T-helper 17 cell (primary cell): Measurements from ENCODE around the gene CASZ1. TPM values are rescaled to one million over a fixed set of nuclear protein-coding genes. Genes with fewer than 3 reads are reported as not detected.

Experiments
- ATAC-seq: fragments of 150-1000 bp; cut with Tn5 transposase; 2 replicates; pipeline ENCODE4 v1.10.0; 2021; ENCODE audit warnings: mild to moderate bottlenecking, moderate library complexity
- DNase-seq, 3 donors: peaks; one replicate each; pipeline versions ENCODE4 v3.0.0 to v3.0.0-alpha.2; 2020 to 2021
- H3K9me3 ChIP-seq: one replicate; pipeline ENCODE4 v1.7.0; 2013; ENCODE audit warnings: low read length, mild to moderate bottlenecking; ENCODE audit not compliant: control insufficient read depth, poor library complexity, severe bottlenecking
- H3K27ac Mint-ChIP-seq: one replicate; pipeline ENCODE4 v1.8.0; 2022; ENCODE audit warnings: mild to moderate bottlenecking, moderate library complexity, mixed read lengths
- H3K27me3 Mint-ChIP-seq: one replicate; pipeline ENCODE4 v1.8.0; 2022; ENCODE audit warnings: mixed read lengths
- H3K36me3 Mint-ChIP-seq: one replicate; pipeline ENCODE4 v1.8.0; 2022; ENCODE audit warnings: low read depth, mixed read lengths
- H3K4me1 Mint-ChIP-seq: one replicate; pipeline ENCODE4 v1.8.0; 2022; ENCODE audit warnings: mild to moderate bottlenecking, mixed read lengths
- H3K4me3 Mint-ChIP-seq: one replicate; pipeline ENCODE4 v1.8.0; 2022; ENCODE audit warnings: mild to moderate bottlenecking, moderate library complexity, mixed read lengths
- total RNA-seq, 4 donors: library from RNA in 2 of 4; stranded (reverse) in 2 of 4; gene quantifications; one replicate each; pipeline ENCODE4 v1.2.3 and lab custom pipeline; 2022 to 2026

CASZ1 gene
- total RNA-seq, 2 donors from 2014 or later = 20.8 to 21.2 TPM

DNA sequence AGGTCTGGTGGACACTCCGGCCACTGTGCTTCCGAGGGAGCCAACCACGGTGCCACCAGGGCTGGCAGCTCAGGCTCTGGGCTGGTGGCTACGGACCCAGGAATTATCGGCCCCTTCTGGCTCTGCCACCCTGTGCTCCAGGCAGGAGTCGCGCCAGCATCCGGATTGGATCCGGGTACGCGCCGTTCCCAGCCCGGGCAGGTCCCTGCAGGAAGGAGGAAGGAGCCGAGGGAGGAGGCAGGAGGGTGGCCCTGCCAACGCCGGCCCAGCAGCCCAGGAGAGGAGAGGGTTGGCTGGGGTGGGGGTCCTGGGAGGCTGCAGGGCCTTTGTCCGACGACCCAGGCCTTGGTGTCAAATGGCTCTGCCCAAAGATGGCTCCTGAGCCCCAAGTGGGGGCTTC, 160.5 kb downstream of the CASZ1 start:
- ATAC-seq (no peak), DNase-seq (no peak)
- Mint-ChIP-seq H3K27ac (no peak overlapping the region), H3K27me3 (no peaks in the 10 kb centered on the region), H3K4me3 (no peak overlapping the region), H3K36me3 (no peaks in the 10 kb centered on the region), H3K4me1 (peaks cover 2% of the 10 kb centered on the region)
- no peaks in the 10 kb centered on the region for H3K9me3 ChIP-seq

DNA sequence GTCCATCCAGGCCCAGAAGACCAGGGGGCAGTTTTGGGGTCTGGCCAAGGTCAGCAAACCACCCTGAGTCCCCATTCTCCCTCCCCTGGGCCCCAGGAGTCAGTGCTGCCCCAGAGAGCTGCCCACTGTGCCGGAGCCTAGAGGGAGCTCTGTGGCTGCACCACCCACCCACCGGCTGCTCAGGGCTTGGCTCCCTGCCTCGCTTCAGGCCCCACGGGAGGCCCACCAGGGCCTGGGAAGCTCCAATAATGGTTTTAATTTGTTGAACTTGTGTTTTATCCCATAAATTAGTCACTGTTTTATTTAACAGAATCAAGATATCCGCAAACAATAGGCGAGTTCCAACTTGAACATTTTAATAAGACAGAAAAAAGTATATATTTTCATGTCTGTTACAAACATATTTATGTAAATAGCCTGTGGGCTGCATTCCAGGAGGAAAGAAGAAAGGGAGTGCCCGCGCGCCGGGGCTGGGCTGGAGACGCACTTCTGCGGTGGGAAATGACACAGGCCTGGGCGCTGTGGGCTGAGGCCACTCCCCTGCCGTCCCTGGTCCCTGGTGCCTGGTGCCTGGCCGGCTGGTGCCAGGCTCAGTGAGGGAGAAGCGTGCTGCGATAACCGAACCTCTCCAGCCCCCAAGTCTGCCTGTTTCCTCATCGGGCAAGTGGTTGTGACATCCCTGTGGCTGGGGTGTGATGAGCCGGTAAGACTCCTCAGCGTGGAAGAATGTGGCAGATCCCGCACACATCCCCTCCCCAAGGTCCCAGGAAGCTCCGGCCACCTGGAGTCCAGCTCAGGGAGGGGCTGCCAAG, 161.2 kb downstream of the CASZ1 start:
- no peak overlapping the region for H3K4me3 Mint-ChIP-seq

DNA sequence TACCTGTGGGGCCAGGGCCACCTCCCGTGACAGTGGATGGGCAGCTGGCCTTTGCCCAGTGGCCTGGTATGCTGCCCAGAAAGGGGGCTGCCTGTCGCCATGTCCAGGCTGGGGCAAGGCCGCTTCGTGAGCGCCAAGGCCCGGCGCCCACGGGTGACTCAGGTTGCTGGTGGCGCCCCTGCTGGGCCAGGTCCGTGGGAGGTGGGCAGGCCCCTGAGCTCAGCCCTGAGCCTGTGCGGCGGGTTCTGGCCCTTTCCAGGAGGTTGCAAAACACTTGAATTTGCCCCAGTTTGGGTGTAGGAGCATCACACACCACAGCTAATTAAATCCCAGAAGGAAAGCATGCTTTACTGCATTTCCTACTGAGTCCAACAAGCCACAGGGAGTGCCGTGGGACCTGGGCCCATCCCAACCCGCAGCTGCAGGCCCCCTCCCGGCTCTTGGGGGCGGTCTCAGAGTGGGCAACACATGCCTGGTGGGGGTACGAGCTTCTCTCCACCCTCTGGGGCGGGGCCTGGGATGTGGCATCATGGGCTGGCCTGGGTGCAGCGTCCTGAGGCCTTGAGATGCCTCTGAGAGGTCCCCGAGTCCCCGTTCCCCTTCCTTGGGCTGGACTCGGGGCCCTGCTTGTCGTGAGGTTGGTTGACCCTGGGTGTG, 161.9 kb downstream of the CASZ1 start:
- H3K36me3 Mint-ChIP-seq = peaks cover 2% of the 10 kb centered on the region
- no peaks in the 10 kb centered on the region for H3K9me3 ChIP-seq
- no peak overlapping the region for H3K4me3 Mint-ChIP-seq
- DNase-seq (no peak), ATAC-seq (no peak)
- H3K27ac Mint-ChIP-seq = no peak overlapping the region
- no peaks in the 10 kb centered on the region for H3K27me3 Mint-ChIP-seq
- H3K4me1 Mint-ChIP-seq = peaks cover 2% of the 10 kb centered on the region

More for the DNA sequence above, 161.2 kb downstream of the CASZ1 start:
- peaks cover 2% of the 10 kb centered on the region for H3K4me1 Mint-ChIP-seq
- no peak for DNase-seq
- peaks cover 2% of the 10 kb centered on the region for H3K36me3 Mint-ChIP-seq
- no peaks in the 10 kb centered on the region for H3K27me3 Mint-ChIP-seq
- no peak overlapping the region for H3K27ac Mint-ChIP-seq
- no peak for ATAC-seq
- H3K9me3 ChIP-seq = no peaks in the 10 kb centered on the region

DNA sequence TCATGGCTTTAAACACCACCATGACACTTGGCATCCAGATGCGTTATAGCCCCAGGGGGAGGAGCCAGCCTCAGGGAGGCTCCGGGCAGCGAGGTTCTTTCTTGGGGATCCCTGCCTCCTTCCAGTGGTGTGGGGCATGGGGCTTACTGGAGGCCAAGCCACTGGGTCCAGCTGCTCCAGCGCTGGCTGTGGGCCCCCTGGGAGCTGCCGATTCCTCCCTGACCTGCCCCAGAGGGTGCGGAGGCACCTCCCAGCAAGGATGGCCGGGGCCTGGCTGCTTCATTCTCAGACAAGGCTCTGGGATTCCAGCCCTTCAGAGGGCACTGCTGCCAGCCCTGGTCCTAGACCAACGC, 162.4 kb downstream of the CASZ1 start:
- Mint-ChIP-seq H3K27ac (no peak overlapping the region), H3K4me1 (peaks cover 2% of the 10 kb centered on the region), H3K36me3 (peaks cover 2% of the 10 kb centered on the region), H3K27me3 (no peaks in the 10 kb centered on the region), H3K4me3 (no peak overlapping the region)
- no peak for DNase-seq
- no peak for ATAC-seq
- H3K9me3 ChIP-seq = no peaks in the 10 kb centered on the region

DNA sequence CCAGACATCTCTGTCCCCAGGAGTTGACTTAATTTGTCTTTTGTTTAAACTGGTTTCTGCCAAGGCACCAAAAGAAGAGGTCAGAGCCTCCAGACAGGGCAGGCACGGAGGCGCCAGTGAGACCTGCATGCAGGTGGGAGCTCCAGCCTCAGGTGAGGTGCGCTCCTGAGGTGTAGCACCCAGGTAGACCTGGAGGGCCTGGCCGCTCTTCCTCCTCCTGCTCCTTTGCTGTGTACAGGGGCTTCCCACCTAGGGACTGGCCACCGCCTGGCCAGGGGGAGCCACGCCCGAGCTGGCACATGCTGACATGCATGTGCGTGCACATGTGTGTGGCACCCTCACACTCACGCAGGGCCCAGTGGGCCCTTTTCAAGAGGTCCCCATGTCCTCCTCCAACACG, 163.0 kb downstream of the CASZ1 start:
- Mint-ChIP-seq H3K4me3 (no peak overlapping the region), H3K27ac (no peak overlapping the region), H3K4me1 (peaks cover 2% of the 10 kb centered on the region), H3K27me3 (no peaks in the 10 kb centered on the region), H3K36me3 (peaks cover 2% of the 10 kb centered on the region)
- ATAC-seq (no peak), DNase-seq (no peak)
- H3K9me3 ChIP-seq = no peaks in the 10 kb centered on the region

DNA sequence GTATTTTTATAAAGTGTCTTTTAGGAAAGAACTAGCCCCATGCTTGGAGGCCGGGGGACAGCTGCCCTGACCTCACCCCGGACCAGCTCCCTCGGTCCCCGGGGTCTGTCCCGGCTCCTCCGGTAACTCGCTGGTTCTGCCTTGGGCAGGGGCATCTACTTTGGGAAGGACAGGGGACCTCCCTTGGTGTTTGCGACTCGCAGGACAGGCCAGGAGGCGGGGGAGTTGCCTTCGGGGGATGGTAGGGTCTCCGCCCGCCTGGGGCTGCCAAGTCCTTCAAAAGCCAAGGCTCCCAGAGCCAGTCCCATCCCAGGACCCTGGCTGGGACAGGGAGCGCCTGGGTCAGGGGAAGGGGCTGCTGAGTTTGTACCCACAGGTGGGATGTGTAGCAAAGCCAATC, 163.8 kb downstream of the CASZ1 start:
- H3K27ac Mint-ChIP-seq = no peak overlapping the region
- no peaks in the 10 kb centered on the region for H3K9me3 ChIP-seq
- H3K4me3 Mint-ChIP-seq = no peak overlapping the region
- no peaks in the 10 kb centered on the region for H3K27me3 Mint-ChIP-seq
- H3K36me3 Mint-ChIP-seq = peaks cover 2% of the 10 kb centered on the region
- no peak for ATAC-seq
- H3K4me1 Mint-ChIP-seq = peaks cover 2% of the 10 kb centered on the region
- no peak for DNase-seq

DNA sequence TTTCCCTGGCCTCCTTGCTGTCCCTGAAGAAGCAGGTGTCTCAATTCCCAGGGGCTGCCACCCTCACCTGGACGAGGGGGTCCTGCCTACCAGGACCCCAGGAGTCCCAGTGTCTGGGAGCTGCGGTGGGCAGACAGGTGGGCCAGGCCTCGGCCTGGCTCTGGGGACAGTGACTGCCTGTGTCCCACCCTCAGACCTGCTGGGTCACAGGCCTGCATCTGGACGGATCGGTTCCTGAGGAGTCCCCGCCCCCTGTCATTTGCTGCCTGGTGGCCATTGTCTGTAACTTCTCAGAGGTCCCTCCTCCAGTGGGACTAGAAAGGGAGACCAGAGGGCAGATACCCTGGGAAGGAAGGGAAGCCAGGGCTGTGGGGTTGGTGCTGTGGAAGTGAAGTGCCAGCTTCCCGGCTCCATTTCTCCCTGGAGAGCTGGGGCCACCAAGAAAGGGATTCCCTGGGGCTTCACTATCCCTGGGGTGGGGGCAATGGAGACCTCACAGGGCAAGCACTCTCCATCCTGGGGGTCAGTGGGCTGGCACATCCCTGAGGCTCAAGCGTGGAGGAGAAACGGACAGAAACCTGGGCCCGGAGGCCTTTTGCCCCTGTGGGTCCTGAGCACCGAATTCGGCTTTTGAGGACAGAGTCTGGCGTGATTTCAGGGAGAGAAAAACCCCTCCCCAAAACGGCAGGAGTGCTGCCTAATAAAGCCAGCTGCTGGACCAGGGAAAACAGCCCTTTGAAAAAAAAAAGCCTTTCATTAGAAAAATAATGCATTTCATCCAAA, 164.4 kb downstream of the CASZ1 start:
- no peaks in the 10 kb centered on the region for H3K9me3 ChIP-seq
- H3K4me3 Mint-ChIP-seq = no peak overlapping the region
- ATAC-seq (no peak), DNase-seq (peak in 1 of 3 donors; percentile 9)
- no peak overlapping the region for H3K27ac Mint-ChIP-seq
- no peaks in the 10 kb centered on the region for H3K27me3 Mint-ChIP-seq
- peaks cover 2% of the 10 kb centered on the region for H3K36me3 Mint-ChIP-seq
- H3K4me1 Mint-ChIP-seq = no peaks in the 10 kb centered on the region

DNA sequence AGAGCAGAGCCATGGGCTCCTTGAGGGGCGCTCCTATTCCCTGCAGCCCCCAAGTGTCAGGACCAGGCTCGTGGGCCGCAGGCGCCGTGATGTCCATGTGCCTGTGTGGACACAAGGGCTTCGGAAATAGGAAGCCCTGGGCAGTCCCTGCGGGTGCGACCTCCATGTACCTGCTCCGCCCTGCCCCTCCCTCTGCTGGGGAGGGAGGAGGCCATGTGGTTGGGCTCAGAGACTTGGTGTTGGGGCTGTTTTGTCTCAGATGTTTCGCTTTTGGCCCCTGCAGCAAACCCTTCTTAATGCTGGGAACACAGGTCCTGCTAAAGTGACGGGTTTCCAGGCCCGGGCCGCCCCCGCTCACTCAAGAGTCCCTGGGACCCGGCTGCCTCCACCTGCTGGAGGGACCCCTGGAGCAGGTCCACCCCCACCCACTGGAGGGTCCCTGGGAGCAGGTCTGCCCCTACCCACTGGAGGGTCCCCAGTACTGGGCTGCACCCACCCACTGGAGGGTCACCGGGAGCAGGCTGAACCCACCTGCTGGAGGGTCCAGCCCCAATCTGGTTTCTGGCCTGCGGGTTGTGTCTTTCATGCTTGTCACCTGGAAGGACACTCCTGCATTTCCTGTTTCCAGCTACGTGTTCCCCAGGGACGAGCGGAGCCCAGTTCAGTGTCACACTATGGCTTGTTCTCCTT, 165.2 kb downstream of the CASZ1 start:
- no peaks in the 10 kb centered on the region for H3K4me1 Mint-ChIP-seq
- ATAC-seq (no peak), DNase-seq (peak in 1 of 3 donors; percentile 11)
- H3K27ac Mint-ChIP-seq = no peak overlapping the region
- no peaks in the 10 kb centered on the region for H3K27me3 Mint-ChIP-seq
- H3K9me3 ChIP-seq = no peaks in the 10 kb centered on the region
- H3K36me3 Mint-ChIP-seq = peaks cover 2% of the 10 kb centered on the region
- no peak overlapping the region for H3K4me3 Mint-ChIP-seq

DNA sequence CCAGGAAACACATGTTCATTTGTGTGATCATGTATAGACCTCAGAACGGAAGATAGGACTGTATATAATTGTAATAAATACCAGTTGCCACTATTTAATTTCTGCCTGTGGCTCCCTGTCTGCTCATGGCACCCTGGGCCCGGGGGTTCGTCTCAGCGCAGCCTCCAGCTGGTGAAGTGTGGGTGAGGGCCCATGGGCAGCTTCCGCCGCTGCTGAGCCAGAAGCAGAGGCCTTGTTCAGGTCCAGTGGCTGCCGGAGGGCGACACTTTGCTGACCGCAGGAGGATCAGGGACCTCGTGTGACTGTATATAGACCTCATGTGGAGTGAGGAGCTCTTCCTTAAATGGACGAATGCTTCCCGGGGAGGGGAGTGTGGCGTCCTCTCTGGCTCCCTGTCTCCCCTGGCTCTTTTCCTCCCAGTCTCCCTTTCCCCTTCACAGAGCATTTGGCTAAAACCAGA, 165.8 kb downstream of the CASZ1 start:
- H3K9me3 ChIP-seq = no peaks in the 10 kb centered on the region

DNA sequence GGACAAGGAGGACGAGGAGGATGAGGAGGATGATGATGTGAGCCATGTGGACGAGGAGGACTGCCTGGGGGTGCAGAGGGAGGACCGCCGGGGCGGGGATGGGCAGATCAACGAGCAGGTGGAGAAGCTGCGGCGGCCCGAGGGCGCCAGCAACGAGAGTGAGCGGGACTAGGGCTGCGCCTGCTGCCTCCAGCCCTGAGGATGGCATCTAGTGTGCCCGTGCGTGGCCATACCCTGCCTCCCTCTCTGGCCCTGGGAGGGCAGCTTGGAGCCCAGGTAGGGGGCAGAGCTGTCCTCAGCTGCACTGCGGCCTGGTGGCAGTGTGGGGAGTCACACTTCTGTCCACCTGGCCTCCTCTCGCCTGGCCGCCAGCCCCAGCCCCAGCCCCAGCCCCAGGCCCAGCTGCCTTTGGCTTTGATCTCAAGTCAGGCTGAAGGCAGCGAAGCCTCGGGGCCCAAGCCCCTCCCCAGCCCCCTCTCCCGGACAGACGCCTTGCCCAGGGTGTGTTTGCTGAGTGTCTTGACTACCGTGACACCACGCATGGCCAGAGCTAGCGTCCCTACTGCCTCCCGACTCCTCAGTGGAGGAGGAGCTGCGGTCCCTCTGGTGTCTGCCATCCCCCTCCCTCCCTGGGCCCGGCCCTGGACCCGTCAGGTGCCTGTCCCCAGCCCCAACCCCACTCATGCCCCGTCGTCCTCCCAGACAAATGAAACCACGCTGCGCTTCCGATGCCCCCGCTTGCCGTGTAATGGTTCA, 166.5 kb downstream of the CASZ1 start:
- ATAC-seq = no peak
- Mint-ChIP-seq H3K27ac (no peak overlapping the region), H3K27me3 (no peaks in the 10 kb centered on the region), H3K36me3 (peaks cover 2% of the 10 kb centered on the region), H3K4me3 (no peak overlapping the region), H3K4me1 (no peaks in the 10 kb centered on the region)
- H3K9me3 ChIP-seq = no peaks in the 10 kb centered on the region
- peak in 1 of 3 donors; percentile 9 for DNase-seq

More for the DNA sequence above, 165.8 kb downstream of the CASZ1 start:
- Mint-ChIP-seq H3K36me3 (peaks cover 2% of the 10 kb centered on the region), H3K4me1 (no peaks in the 10 kb centered on the region), H3K27me3 (no peaks in the 10 kb centered on the region), H3K4me3 (no peak overlapping the region), H3K27ac (no peak overlapping the region)
- peak in 1 of 3 donors; percentile 10 for DNase-seq
- no peak for ATAC-seq

DNA sequence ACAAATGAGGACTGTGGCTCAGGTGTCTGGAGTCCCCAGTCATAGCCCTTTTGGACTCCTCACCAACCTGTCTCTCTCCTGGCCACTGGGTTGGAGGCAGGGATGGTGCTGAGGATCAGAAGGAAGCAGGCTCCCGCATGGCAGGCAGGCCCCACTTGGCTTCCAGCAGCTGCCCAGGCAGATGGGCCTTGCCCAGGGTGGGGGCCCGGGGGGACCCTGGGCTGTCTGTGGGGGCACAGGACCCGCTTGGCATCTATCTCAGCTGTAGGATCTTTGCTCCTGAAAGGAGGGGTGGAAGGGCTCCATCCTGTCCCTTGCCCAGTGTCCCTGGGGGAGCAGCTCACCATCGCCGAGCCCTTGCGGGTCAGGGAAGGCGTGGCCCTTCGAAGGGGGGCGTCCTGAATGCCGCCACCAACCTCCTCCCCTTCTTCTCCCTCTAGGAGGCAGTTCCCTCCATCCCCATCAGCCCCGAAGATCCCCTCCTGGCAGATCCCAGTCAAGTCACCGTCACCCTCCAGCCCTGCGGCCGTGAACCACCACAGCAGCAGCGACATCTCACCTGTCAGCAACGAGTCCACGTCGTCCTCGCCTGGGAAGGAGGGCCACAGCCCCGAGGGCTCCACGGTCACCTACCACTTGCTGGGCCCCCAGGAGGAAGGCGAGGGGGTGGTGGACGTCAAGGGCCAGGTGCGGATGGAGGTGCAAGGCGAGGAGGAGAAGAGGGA, 167.2 kb downstream of the CASZ1 start:
- H3K36me3 Mint-ChIP-seq = peaks cover 2% of the 10 kb centered on the region
- no peaks in the 10 kb centered on the region for H3K9me3 ChIP-seq
- H3K27ac Mint-ChIP-seq = no peak overlapping the region
- H3K4me1 Mint-ChIP-seq = no peaks in the 10 kb centered on the region
- H3K27me3 Mint-ChIP-seq = no peaks in the 10 kb centered on the region
- no peak for ATAC-seq
- peak in 1 of 3 donors; percentile 10 for DNase-seq
- no peak overlapping the region for H3K4me3 Mint-ChIP-seq

DNA sequence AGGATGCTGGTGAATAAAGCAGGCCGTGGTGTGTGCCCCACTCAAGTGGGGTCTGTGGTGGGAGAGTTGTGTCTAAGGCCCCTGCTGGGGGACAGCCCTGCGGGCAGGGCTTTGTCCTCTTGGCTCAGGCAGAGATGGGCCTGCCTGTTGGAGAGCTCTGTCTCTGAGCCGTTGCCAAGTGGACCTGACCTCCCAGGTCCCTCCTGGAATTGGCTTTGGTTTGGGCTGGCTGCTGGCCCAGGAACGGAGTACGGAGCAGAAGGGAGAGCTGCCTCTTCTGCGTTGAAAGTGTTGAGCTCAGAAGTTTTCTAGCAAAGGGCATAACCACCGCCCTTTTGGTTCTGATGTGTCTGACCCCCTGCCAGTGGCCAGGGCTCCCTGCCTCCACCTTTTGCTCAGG, 167.8 kb downstream of the CASZ1 start:
- Mint-ChIP-seq H3K36me3 (peaks cover 2% of the 10 kb centered on the region), H3K4me1 (no peaks in the 10 kb centered on the region), H3K27ac (no peak overlapping the region), H3K4me3 (no peak overlapping the region), H3K27me3 (no peaks in the 10 kb centered on the region)
- no peak for DNase-seq
- ATAC-seq = no peak
- no peaks in the 10 kb centered on the region for H3K9me3 ChIP-seq
